HG03460 (cell line): ENCODE data around the gene PHETA1.
"Not testable (repeated sequence)": the region's sequence is repeated elsewhere in the genome, so short reads cannot be mapped to it uniquely, and the experiment has no call there.

Source experiments
- ATAC-seq: cut with Tn5 transposase; IDR thresholded peaks from one replicate; pipeline ENCODE4 v1.9.1; 2021; ENCODE audit not compliant: unreplicated experiment

PHETA1 gene

DNA sequence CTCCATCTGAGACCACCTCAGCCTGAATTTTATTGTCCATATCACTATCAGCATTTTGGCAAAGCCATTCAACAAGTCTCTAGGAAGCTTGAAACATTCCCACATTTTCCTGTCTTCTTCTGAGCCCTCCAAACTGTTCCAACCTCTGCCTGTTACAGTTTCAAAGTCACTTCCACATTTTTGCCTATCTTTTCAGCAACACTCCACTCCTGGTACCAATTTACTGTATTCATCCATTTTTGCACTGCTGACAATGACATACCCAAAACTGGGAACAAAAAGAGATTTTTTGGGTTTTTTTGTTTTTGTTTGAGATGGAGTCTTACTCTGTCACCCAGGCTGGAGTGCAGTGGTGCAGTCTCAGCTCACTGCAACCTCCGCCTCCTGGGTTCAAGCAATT is 4.3 kb upstream of the PHETA1 start:
- not testable (repeated sequence) for ATAC-seq

DNA sequence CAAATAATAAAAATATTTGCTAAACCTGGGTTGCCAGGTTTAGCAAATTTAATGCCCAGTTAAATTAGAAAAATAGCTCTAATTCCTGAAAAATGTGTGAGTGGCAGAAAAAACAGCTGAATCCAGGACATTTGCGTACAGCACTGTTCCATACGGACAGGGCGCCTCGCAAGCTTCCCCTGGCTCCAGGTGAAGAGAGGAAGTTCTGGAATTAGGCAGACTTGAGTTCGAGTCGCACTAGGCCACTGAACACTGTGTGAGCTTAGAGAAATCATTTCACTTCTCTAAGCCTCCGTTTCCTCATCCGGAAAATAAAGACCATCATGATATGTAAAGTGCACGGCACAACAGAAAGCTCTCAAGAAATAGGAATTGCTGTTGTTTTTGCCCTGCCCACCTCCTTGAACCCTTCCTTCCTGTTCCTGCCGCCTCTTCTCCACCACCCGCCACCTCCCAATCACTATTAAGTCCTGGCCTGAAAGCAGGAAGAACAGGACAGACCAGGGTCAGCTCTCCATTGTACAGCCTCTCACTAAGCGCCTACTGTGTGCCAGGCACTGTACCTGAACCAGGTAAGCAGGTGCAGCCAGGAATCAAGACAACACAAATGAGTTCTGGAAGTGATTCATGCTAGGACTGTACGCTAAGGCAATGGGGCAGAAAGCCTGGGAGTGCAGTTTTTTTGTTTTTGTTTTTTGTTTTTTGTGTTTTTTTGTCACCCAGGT is 763 bp upstream of the PHETA1 start:
- ATAC-seq = no peak

- ATAC-seq = no peak
Measured at GRCh38 chr12:111368291-111368787, 556 bp downstream of the PHETA1 start.

DNA sequence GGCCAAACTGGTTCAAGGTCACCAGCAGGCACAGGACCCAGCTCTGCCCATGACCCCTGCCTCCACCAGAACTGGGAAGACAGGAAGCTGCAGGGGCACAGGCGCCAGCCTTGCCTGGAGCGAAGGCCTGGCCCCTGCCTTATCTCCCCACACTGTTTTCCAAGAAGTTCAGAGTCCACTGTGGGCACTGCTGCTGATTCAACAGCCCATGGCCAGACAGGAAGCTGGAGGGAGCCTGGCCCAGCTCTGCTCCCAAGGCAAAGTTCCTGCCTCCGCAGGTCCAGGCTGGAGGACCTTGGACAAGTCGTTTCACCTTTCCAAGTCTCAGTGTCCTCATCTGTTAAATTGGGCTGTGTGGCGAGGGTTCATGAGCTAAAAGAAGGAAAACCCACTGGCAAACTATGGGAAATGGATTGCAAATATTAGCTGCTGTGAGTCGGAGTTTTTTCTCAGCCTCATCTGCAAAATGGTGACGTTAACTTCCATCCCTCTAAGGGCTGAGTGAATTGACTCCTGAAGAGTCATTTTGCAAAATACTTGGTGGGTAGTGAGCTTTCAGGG is 1.2 kb downstream of the PHETA1 start:
- ATAC-seq = no peak

- ATAC-seq = no peak
Measured at GRCh38 chr12:111366583-111366982, 2.3 kb downstream of the PHETA1 start.

DNA sequence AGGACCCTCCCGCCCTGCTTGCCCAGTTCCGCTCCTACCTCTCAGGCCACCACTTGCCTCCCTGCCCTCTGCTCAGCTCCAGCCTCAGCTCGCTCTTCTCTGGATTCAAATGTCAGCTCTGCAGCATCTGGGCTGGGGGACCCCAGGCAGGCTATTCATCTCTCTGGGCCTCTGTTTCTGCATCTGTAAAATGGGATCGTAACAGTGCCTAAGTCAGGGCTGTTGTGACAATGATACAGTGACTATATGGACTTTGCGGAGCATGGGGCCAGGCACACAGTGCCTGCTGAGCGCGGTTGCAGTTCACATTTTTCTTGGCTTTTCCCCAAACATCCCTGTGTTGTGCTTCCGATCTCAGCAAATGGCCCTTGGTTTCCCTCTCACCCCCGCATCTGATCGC is 2.8 kb downstream of the PHETA1 start:
- ATAC-seq = no peak

GRCh38 chr12:111363578-111363977 is 5.3 kb downstream of the PHETA1 start:
- no peak for ATAC-seq

GRCh38 chr12:111362687-111363475 is 6.0 kb downstream of the PHETA1 start:
- ATAC-seq = no peak

GRCh38 chr12:111361717-111362576 is 6.9 kb downstream of the PHETA1 start:
- no peak for ATAC-seq

- ATAC-seq = no peak
Measured at GRCh38 chr12:111361073-111361716, 7.7 kb downstream of the PHETA1 start.

DNA sequence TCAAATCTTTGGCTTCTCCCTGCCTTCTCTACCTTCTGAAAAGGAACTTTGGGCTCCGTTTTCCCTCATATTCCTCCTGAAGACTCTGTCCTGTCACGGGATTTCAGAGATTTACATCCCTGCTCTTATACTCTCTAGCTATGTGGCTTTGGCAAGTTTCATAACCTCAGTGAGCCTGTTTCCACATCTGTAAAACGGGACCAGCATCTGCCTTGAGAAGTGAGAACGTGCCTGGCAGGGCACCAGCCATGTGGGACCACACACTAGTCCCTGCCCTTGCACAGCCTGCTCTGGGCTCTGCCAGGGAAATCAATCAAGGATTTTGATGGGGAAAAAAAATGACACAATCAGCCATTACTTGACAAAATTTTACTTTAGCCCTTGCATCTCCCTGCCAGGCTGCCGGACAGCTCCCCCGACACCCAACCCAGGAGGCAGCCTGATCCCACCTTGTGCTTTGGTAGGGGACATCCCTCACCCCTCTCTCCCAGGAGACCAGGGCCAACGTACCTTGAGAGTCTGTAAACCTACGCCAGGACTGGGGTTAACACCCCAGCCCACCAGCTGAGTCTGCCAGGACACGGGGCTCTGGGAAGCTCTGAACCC is 8.5 kb downstream of the PHETA1 start:
- ATAC-seq = no peak

DNA sequence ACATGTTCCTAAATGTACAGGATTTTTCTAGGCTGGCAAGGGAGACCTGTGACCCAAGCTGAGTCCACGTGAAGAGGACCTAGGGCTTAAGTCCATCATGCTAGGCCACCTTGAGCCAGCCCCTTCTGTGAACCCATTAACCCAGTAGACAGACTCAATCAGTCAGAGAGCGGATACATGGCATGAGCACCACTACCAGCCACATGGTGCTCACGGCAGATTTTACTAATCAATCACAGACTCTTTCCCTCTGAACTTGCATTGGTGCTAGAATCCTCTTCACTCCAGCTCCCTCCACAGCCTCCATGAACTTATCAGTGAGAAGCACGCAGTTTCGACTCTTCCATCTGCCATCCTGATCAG is 9.0 kb downstream of the PHETA1 start:
- no peak for ATAC-seq

- no peak for ATAC-seq
Measured at GRCh38 chr12:111359231-111359913, 9.5 kb downstream of the PHETA1 start.

DNA sequence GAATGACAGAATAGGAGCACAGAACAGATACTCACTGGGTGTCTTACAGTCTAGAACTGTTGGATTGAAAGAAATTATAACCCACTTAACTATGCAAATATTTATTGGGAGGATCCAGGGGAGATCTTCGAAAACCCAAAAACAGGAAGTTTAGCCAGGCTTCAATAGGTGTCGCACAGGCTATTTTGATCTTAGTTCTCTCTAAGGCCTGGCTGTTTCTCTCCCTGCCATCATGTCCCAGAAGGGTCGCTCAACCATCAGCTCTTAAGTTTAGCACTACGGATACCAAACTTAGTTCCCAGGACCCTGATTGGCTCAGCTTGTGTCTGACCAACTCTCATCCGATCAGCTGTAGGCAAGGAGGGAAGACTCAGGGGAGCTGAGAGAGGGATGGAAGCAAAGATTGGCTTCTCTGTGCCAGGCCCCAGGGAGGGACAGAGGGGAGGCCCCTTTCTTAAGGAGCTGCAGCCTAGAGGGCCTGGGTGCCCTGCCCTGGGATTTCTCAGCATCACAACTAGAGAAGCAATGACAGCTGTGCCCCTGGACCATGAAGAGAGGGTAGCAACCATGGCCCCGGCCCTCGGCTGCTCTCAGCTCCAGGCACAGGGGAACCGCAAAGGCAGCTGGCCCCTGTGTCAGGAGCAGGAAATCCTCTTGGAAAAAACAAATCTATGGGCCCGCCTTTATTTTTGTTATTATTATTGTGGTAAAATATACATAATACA is 13.5 kb downstream of the PHETA1 start:
- ATAC-seq = no peak

DNA sequence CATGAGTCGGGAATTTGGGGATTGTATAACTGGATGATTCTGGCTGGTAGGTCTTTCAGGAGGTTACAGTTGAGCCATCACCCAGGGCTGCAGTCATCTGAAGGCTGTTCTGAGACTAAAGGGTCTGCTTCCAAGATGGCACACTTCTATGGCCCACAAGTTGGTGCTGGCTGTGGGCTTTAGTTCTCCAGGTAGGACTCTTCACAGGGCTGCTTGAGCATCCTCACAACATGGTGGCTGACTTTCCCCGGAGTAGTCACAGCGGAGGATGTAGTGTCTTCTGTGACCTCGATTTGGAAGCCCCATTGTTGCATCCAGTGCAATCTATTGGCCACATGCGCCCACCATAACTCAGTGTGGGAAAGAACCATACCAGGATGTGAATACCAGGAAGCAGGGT is 14.4 kb downstream of the PHETA1 start:
- ATAC-seq = no peak

DNA sequence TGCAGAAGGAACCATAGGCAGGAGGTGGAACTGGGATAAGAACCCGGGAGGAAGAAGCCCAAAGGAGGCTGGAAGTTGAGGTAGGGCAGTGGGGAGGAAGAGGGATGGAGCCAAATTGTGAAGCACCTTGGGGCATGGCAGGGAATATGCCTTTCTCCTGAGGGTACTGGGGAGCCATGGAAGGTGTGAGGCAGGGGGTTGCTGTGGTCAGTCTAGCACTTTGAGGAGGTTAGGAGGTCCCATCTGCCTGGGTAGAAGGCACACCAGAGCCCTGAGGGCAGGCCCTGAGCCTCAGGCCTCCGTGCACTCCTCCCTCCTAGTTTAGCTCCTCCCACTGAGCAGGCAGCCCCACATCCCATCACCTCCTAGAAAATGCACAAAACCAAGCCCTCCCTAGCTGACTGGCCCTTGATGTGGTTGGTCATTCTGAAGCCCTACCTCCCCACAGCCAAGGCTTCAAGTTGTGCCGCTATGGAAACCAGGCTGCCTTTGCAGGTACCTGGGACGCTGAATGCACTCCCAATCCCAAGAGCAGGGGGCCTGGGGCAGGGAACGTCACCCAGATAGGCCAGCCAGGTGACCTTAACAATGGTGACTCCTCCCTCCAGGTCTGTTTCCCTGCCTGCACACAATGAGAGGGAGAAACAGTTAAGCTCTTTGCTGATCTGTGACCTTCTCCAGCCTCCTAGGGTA is 15.1 kb downstream of the PHETA1 start:
- ATAC-seq = no peak

GRCh38 chr12:111353026-111353425 is 15.9 kb downstream of the PHETA1 start:
- no peak for ATAC-seq

DNA sequence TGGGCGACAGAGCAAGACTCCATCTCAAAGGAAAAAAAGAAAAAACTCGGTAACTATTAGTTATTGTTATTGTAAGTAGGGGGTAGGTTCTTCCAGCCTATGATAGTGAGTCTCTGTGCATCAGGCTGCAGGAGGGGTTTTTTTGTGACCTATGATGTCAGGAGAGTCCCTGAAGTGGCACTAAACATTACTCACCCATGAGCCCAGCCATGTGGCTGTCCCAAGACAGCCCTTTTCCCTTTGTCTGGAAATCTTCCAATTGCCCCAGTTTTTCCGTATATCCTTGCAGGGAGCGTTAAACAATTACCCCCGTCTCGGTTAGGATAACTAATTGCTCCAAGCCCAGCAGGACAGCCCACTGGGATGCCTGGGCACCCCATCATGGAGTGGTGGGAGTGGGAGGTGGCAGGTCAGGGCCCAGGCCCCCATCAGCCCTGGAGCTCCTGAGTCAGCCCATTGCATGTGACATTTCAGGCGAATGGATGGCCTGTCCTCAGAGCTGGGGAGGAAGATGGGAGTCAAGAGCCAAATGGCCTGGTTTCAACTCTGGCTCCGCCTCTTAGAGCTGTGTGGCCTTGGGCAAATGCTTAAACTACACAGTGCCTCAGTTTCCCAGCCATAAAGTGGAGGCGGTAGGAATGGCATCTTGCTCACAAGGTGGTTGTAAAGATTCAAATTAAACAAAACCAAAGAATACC is 16.4 kb downstream of the PHETA1 start:
- ATAC-seq = no peak
